H1 (cell line): Measurements from ENCODE around the gene RBSN. TPM values are rescaled to one million over a fixed set of nuclear protein-coding genes. Genes with fewer than 3 reads are reported as not detected.

ENCODE experiments used
- CTCF ChIA-PET: fragments of 300-600 bp; sonication (Branson Sonifier 250); formaldehyde crosslinking; loops from one replicate; lab custom pipeline; 2021; ENCODE audit not compliant: partially characterized antibody; lab: Charles Lee
- POLR2A ChIA-PET: fragments of 300-600 bp; sonication (Branson Sonifier 250); formaldehyde crosslinking; loops from one replicate; lab custom pipeline; 2021; ENCODE audit warnings: inconsistent platforms; ENCODE audit not compliant: partially characterized antibody; lab: Charles Lee
- DNase-seq, 2 experiments: peaks; one replicate each; pipeline versions ENCODE4 v3.0.0 to v3.0.0-alpha.2; 2010 to 2022; ENCODE audit warnings: low spot score in 2 of 2, low read depth in 1 of 2, mixed read lengths in 1 of 2
- FAIRE-seq: peaks from 2 replicates; lab custom pipeline; 2011; peaks lifted over from hg19 to GRCh38; lab: Jason Lieb, UNC
- H2AFZ ChIP-seq: 2 replicates; pipeline ENCODE4 v1.8.1; 2012; ENCODE audit warnings: low read length, inconsistent platforms
- H2AK5ac ChIP-seq: 2 replicates; pipeline ENCODE4 v1.6.1; 2013; ENCODE audit warnings: low read depth, low read length
- H2BK120ac ChIP-seq: replicated peaks from 2 replicates; pipeline ENCODE3; 2013; ENCODE audit warnings: low read depth, low read length, inconsistent platforms
- H2BK12ac ChIP-seq: 2 replicates; pipeline ENCODE4 v1.6.1; 2013; ENCODE audit warnings: low read depth, low read length
- H2BK15ac ChIP-seq: 2 replicates; pipeline ENCODE4 v1.6.1; 2013; ENCODE audit warnings: low read length
- H2BK20ac ChIP-seq: 2 replicates; pipeline ENCODE4 v1.6.1; 2013; ENCODE audit warnings: low read length
- H2BK5ac ChIP-seq: 2 replicates; pipeline ENCODE4 v1.6.1; 2013; ENCODE audit warnings: low read depth, low read length
- H3K14ac ChIP-seq: 2 replicates; pipeline ENCODE4 v1.6.1; 2013; ENCODE audit warnings: inconsistent platforms; ENCODE audit not compliant: insufficient read length
- H3K18ac ChIP-seq: 2 replicates; pipeline ENCODE4 v1.6.1; 2013; ENCODE audit warnings: low read length; ENCODE audit errors: extremely low read depth
- H3K23ac ChIP-seq: 2 replicates; pipeline ENCODE4 v1.6.1; 2013; ENCODE audit warnings: inconsistent platforms; ENCODE audit not compliant: insufficient read length
- H3K23me2 ChIP-seq: 2 replicates; pipeline ENCODE4 v1.6.1; 2013; ENCODE audit warnings: low read depth, low read length
- H3K27ac ChIP-seq: 2 replicates; pipeline ENCODE4 v1.6.1; 2011; ENCODE audit warnings: low read depth, low read length, inconsistent platforms
- H3K27me3 ChIP-seq, 4 experiments: replicated peaks in 1 of 4; 1 replicate in 1 of 4; 2 replicates in 3 of 4; pipeline versions ENCODE4 v1.6.1 to v1.8.1; 2011 to 2013; ENCODE audit warnings: low read length in 3 of 4, mild to moderate bottlenecking in 3 of 4, inconsistent platforms in 2 of 4, mixed read lengths in 2 of 4, moderate library complexity in 1 of 4; ENCODE audit not compliant: control insufficient read depth in 3 of 4, insufficient read depth in 3 of 4; ENCODE audit errors: extremely low read depth in 1 of 4
- H3K36me3 ChIP-seq, 4 experiments: 2 replicates each; pipeline versions ENCODE4 v1.6.1 to v1.8.1; 2011 to 2013; ENCODE audit warnings: mild to moderate bottlenecking in 4 of 4, low read length in 3 of 4, moderate library complexity in 2 of 4, control low read depth in 1 of 4, inconsistent platforms in 1 of 4; ENCODE audit not compliant: insufficient read depth in 4 of 4, control insufficient read depth in 2 of 4
- H3K4ac ChIP-seq: replicated peaks from 2 replicates; pipeline ENCODE3; 2013; ENCODE audit warnings: low read length, low read depth, mixed read lengths, inconsistent platforms; ENCODE audit not compliant: insufficient read length
- H3K4me1 ChIP-seq, 4 experiments: replicated peaks in 1 of 4; 1 replicate in 1 of 4; 2 replicates in 3 of 4; pipeline versions ENCODE4 v1.6.1 to v1.8.1; 2011 to 2013; ENCODE audit warnings: low read length in 3 of 4, inconsistent platforms in 2 of 4, mixed read lengths in 1 of 4; ENCODE audit not compliant: insufficient read depth in 4 of 4, control insufficient read depth in 3 of 4
- H3K4me2 ChIP-seq, 2 experiments: 2 replicates each; pipeline versions ENCODE4 v1.6.1 to v1.8.1; 2011 to 2013; ENCODE audit warnings: low read depth in 2 of 2, low read length in 2 of 2, control low read depth in 1 of 2, inconsistent platforms in 1 of 2, mild to moderate bottlenecking in 1 of 2; ENCODE audit not compliant: insufficient read depth in 1 of 2
- H3K4me3 ChIP-seq, 4 experiments: fragments of 200-600, 300-600 bp in 1 of 4; sonication (generic), shearing (Covaris generic), sonication (Bioruptor Twin) in 1 of 4; 2 replicates each; pipeline versions ENCODE4 v1.5.1 to v1.8.1; 2011 to 2016; ENCODE audit warnings: low read length in 4 of 4, low read depth in 3 of 4, control low read depth in 2 of 4, inconsistent platforms in 2 of 4, mild to moderate bottlenecking in 2 of 4, mixed read lengths in 1 of 4, moderate library complexity in 1 of 4; ENCODE audit not compliant: insufficient read depth in 2 of 4; ENCODE audit errors: extremely low read depth in 1 of 4
- H3K56ac ChIP-seq: replicated peaks from 2 replicates; pipeline ENCODE3; 2013; ENCODE audit warnings: low read depth, mild to moderate bottlenecking, mixed read lengths, low read length, inconsistent platforms; ENCODE audit not compliant: insufficient read length
- H3K79me1 ChIP-seq: 2 replicates; pipeline ENCODE4 v1.6.1; 2013; ENCODE audit warnings: low read depth, low read length, control low read depth
- H3K79me2 ChIP-seq, 2 experiments: 2 replicates each; pipeline versions ENCODE4 v1.6.1 to v1.8.1; 2012 to 2013; ENCODE audit warnings: low read length in 2 of 2, mild to moderate bottlenecking in 2 of 2, inconsistent platforms in 1 of 2; ENCODE audit not compliant: insufficient read depth in 2 of 2, control insufficient read depth in 1 of 2
- H3K9ac ChIP-seq, 4 experiments: replicated peaks in 1 of 4; 1 replicate in 1 of 4; 2 replicates in 3 of 4; pipeline versions ENCODE4 v1.6.1 to v1.8.1; 2011 to 2013; ENCODE audit warnings: low read depth in 3 of 4, low read length in 3 of 4, control low read depth in 2 of 4, mild to moderate bottlenecking in 2 of 4, moderate library complexity in 2 of 4, inconsistent platforms in 1 of 4; ENCODE audit errors: extremely low read depth in 1 of 4
- H3K9me3 ChIP-seq, 2 experiments: 2 replicates each; pipeline versions ENCODE4 v1.6.1 to v1.8.1; 2012 to 2013; ENCODE audit warnings: mild to moderate bottlenecking in 2 of 2, moderate library complexity in 2 of 2, control low read depth in 1 of 2, inconsistent platforms in 1 of 2, low read depth in 1 of 2, low read length in 1 of 2, mixed read lengths in 1 of 2; ENCODE audit not compliant: insufficient read depth in 2 of 2
- H4K20me1 ChIP-seq, 2 experiments: replicated peaks in 1 of 2; 2 replicates each; pipeline versions ENCODE3 to v1.8.1; 2011 to 2013; ENCODE audit warnings: inconsistent platforms in 2 of 2, low read length in 2 of 2, mild to moderate bottlenecking in 1 of 2; ENCODE audit not compliant: insufficient read depth in 2 of 2, control insufficient read depth in 1 of 2
- H4K5ac ChIP-seq: 2 replicates; pipeline ENCODE4 v1.6.1; 2013; ENCODE audit warnings: low read length, low read depth, mixed read lengths, inconsistent platforms; ENCODE audit not compliant: insufficient read length
- H4K8ac ChIP-seq: 2 replicates; pipeline ENCODE4 v1.8.0; 2013; ENCODE audit warnings: mild to moderate bottlenecking, moderate library complexity, low read length, inconsistent platforms; ENCODE audit not compliant: insufficient read depth; ENCODE audit errors: extremely low read depth
- H4K91ac ChIP-seq: replicated peaks from 2 replicates; pipeline ENCODE3; 2013; ENCODE audit warnings: low read length, mixed read lengths, inconsistent platforms; ENCODE audit not compliant: insufficient read length
- BACH1 ChIP-seq: IDR thresholded peaks from 2 replicates; pipeline ENCODE4 v1.6.1; 2012; ENCODE audit warnings: low read length, improper control_type of control experiment
- BCL11A ChIP-seq, 2 experiments: IDR thresholded peaks; one replicate each; pipeline ENCODE4 v1.6.1; 2011; ENCODE audit warnings: low read depth in 2 of 2, low read length in 2 of 2, mild to moderate bottlenecking in 2 of 2
- BRCA1 ChIP-seq: IDR thresholded peaks from 2 replicates; pipeline ENCODE4 v1.6.1; 2012; ENCODE audit warnings: low read depth, low read length, improper control_type of control experiment
- CBX8 ChIP-seq: fragments of 300-800, 300-1000 bp; sonication (generic); IDR thresholded peaks from 2 replicates; pipeline ENCODE4 v1.7.1; 2016; ENCODE audit warnings: low read depth, low read length, borderline replicate concordance
- CREB1 ChIP-seq: IDR thresholded peaks from 2 replicates; pipeline ENCODE4 v1.6.1; 2012; ENCODE audit warnings: inconsistent platforms
- GABPA ChIP-seq: IDR thresholded peaks from 2 replicates; pipeline ENCODE4 v1.6.1; 2011; ENCODE audit warnings: mild to moderate bottlenecking, low read length, moderate library complexity, borderline replicate concordance; ENCODE audit not compliant: insufficient read depth
- JUN ChIP-seq: IDR thresholded peaks from 2 replicates; pipeline ENCODE4 v1.6.1; 2011; ENCODE audit warnings: low read depth, mild to moderate bottlenecking, improper control_type of control experiment, low read length
- JUND ChIP-seq: IDR thresholded peaks from 2 replicates; pipeline ENCODE4 v1.6.1; 2011; ENCODE audit warnings: mild to moderate bottlenecking, improper control_type of control experiment, low read length
- KDM5A ChIP-seq: fragments of 200-600 bp; IDR thresholded peaks from 2 replicates; pipeline ENCODE4 v1.7.1; 2012; ENCODE audit warnings: mild to moderate bottlenecking, low read length, inconsistent platforms, mixed read lengths
- POLR2A ChIP-seq, 2 experiments: IDR thresholded peaks; 1 replicate in 1 of 2; 2 replicates in 1 of 2; pipeline ENCODE4 v1.6.1; 2011; ENCODE audit warnings: low read depth in 2 of 2, low read length in 2 of 2, mild to moderate bottlenecking in 2 of 2; ENCODE audit errors: control extremely low read depth in 1 of 2
- POU5F1 ChIP-seq: IDR thresholded peaks from 2 replicates; pipeline ENCODE4 v1.6.1; 2011; ENCODE audit warnings: low read depth, mild to moderate bottlenecking, low read length, moderate library complexity
- RXRA ChIP-seq: IDR thresholded peaks from 2 replicates; pipeline ENCODE4 v1.6.1; 2011; ENCODE audit warnings: low read depth, mild to moderate bottlenecking, low read length, moderate library complexity; ENCODE audit not compliant: insufficient read depth
- SIRT6 ChIP-seq: IDR thresholded peaks from one replicate; pipeline ENCODE4 v1.7.1; 2012; ENCODE audit warnings: low read length, inconsistent platforms
- SP4 ChIP-seq: IDR thresholded peaks from 2 replicates; pipeline ENCODE4 v1.6.1; 2012; ENCODE audit warnings: low read length, inconsistent platforms
- TEAD4 ChIP-seq: IDR thresholded peaks from 2 replicates; pipeline ENCODE4 v1.6.1; 2012; ENCODE audit warnings: low read depth, low read length, inconsistent platforms, mixed read lengths
- WGBS, 2 experiments: shearing (Covaris generic) in 1 of 2; methylation state at CpG; one replicate each; pipeline versions ENCODE4 v1.1.6 to v1.1.7; 2013 to 2015; ENCODE audit warnings: low lambda C conversion rate in 2 of 2, mixed read lengths in 2 of 2, inconsistent platforms in 1 of 2, low coverage in 1 of 2, missing lambda C conversion rate in 1 of 2; ENCODE audit not compliant: insufficient replicate concordance in 2 of 2, insufficient coverage in 1 of 2, insufficient read length in 1 of 2; ENCODE audit errors: extremely low coverage in 1 of 2, missing lambda C conversion rate in 1 of 2; 5-methylcytosine and 5-hydroxymethylcytosine counted together
- polyA plus RNA-seq, 7 experiments: library from polyadenylated mRNA; depleted of rRNA in 3 of 7; stranded (reverse) in 5 of 7; unstranded in 2 of 7; fragments of >200 nt in 5 of 7; fragments of 200-250 nt in 2 of 7; gene quantifications; 1 replicate in 5 of 7; 2 replicates in 1 of 7; 4 replicates in 1 of 7; pipeline versions ENCODE4 v1.2.1 to v1.2.3, GENCODE V29; 2011 to 2013; ENCODE audit warnings: missing spikeins in 2 of 7, mixed read lengths in 2 of 7
- total RNA-seq: library from RNA; stranded (reverse); fragmentation: NEBNext Ultra II Directional; extraction: Animal tissue kit (Norgen Biotek cat#: 25700); gene quantifications from 2 replicates; pipeline ENCODE4 v1.2.1, GENCODE V29; 2021
- TF ChIP-seq, protein P1 (sequence below): IDR thresholded peaks from 2 replicates; pipeline ENCODE4 v1.6.1; 2012; ENCODE audit warnings: inconsistent platforms

The RBSN gene
- total and polyA plus RNA-seq, 2 of the 8 experiments (the other 6 are each of a cell fraction or from before 2014, with no cell fraction given): 5.9 to 20.0 TPM

- FAIRE-seq (no peak), DNase-seq (no peak)
- Histone ChIP-seq H3K9ac (no peak overlapping the region), H3K79me2 (peaks cover 0 to 3% of the 10 kb centered on the region in 2 experiments; a peak in 3 of 4 replicates), H3K4me1 (no peaks in the 10 kb centered on the region), H3K79me1 (peaks cover under 1% of the 10 kb centered on the region; the same call in 1 of the 2 replicates), H2BK5ac (no peak overlapping the region), H2AK5ac (no peak overlapping the region), H3K23ac (no peak overlapping the region), H4K91ac (no peak overlapping the region), H3K14ac (no peak overlapping the region), H4K8ac (no peak overlapping the region), H3K9me3 (no peaks in the 10 kb centered on the region), H3K4me3 (no peak overlapping the region), H3K56ac (no peak overlapping the region), H3K36me3 (peaks cover 4 to 19% (median 11%) of the 10 kb centered on the region in 4 experiments; a peak in 6 of 8 replicates), H3K18ac (no peak overlapping the region), H2BK15ac (no peak overlapping the region), H3K4me2 (no peak overlapping the region), H3K23me2 (no peaks in the 10 kb centered on the region), H2BK120ac (no peak overlapping the region), H4K20me1 (peaks cover 0 to 1% of the 10 kb centered on the region in 2 experiments), H2AFZ (no peak overlapping the region), H2BK12ac (no peak overlapping the region), H3K27ac (no peak overlapping the region), H4K5ac (no peak overlapping the region), H2BK20ac (no peak overlapping the region), H3K4ac (no peak overlapping the region), H3K27me3 (no peaks in the 10 kb centered on the region)
- ChIA-PET CTCF (interaction anchor here (1.4 kb wide), 1 partner anchor 13 kb away, joined by 4 read pairs; no protein-coding TSS in a partner anchor), POLR2A (no interaction called here)
- 84% methylated on average over 1 of the region's 1 CpG; no CpG with 5 or more reads in 1 of the 2 experiments for WGBS, 2 experiments
- TF ChIP-seq POU5F1: no peak
- TF ChIP-seq GABPA: no peak
- TF ChIP-seq JUND: no peak
- no peak for TF ChIP-seq CBX8
- TF ChIP-seq JUN: no peak
- no peak for TF ChIP-seq KDM5A
- TF ChIP-seq CREB1: no peak
- TF ChIP-seq BCL11A (IDR thresholded peaks at IDR 0.05; ENCODE audit: low read depth in 2 of 2, low read length in 2 of 2): no peak
- TF ChIP-seq POLR2A (IDR thresholded peaks at IDR 0.05; ENCODE audit: control extremely low read depth in 1 of 2, low read depth in 2 of 2, low read length in 2 of 2): no peak
- TF ChIP-seq TEAD4: no peak
- TF ChIP-seq BRCA1: no peak
- TF ChIP-seq SIRT6: no peak
- TF ChIP-seq BACH1: no peak
- TF ChIP-seq SP4: no peak
- TF ChIP-seq, protein P1, sequence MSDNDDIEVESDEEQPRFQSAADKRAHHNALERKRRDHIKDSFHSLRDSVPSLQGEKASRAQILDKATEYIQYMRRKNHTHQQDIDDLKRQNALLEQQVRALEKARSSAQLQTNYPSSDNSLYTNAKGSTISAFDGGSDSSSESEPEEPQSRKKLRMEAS: no peak
- no peak for TF ChIP-seq RXRA
Observed at GRCh38 chr3:15092686-15093085, 6.3 kb downstream of the RBSN start.
